ENCODE data around the gene CCDC27.

The CCDC27 gene

GRCh38 chr1:3749512-3749911 lies 2.7 kb upstream of the CCDC27 start:
- H3K4me1 ChIP-seq (ENCODE audit: insufficient read depth, insufficient read length) = peaks cover 16% of the 10 kb centered on the region
- H3K9me3 ChIP-seq (ENCODE audit: insufficient read depth, low read length) = no peaks in the 10 kb centered on the region
- H3K36me3 ChIP-seq (ENCODE audit: insufficient read depth, insufficient read length, low read length) = peaks cover 15% of the 10 kb centered on the region
- H3K9ac ChIP-seq (ENCODE audit: insufficient read length, low read depth) = no peak overlapping the region
- DNase-seq (ENCODE audit: low read depth, low spot score) = no peak
- H3K27me3 ChIP-seq (ENCODE audit: insufficient read depth, insufficient read length) = no peaks in the 10 kb centered on the region
- no peak overlapping the region for H3K4me3 ChIP-seq (ENCODE audit: insufficient read length, low read depth)
- TF ChIP-seq SUZ12 (IDR thresholded peaks at IDR 0.05; ENCODE audit: extremely low read depth, insufficient read depth, insufficient read length) (no peak), YY1 (IDR thresholded peaks at IDR 0.05; ENCODE audit: insufficient read depth, insufficient read length) (no peak), ZNF274 (IDR thresholded peaks at IDR 0.05; ENCODE audit: low read depth, low read length) (no peak)

GRCh38 chr1:3750741-3751140 lies 1.5 kb upstream of the CCDC27 start:
- DNase-seq (ENCODE audit: low read depth, low spot score) = no peak
- H3K9ac ChIP-seq (ENCODE audit: insufficient read length, low read depth) = no peak overlapping the region
- TF ChIP-seq ZNF274 (IDR thresholded peaks at IDR 0.05; ENCODE audit: low read depth, low read length) (no peak), SUZ12 (IDR thresholded peaks at IDR 0.05; ENCODE audit: extremely low read depth, insufficient read depth, insufficient read length) (no peak), YY1 (IDR thresholded peaks at IDR 0.05; ENCODE audit: insufficient read depth, insufficient read length) (no peak)
- H3K4me3 ChIP-seq (ENCODE audit: insufficient read length, low read depth) = no peak overlapping the region
- no peaks in the 10 kb centered on the region for H3K27me3 ChIP-seq (ENCODE audit: insufficient read depth, insufficient read length)
- H3K4me1 ChIP-seq (ENCODE audit: insufficient read depth, insufficient read length) = peaks cover 6% of the 10 kb centered on the region
- peaks cover 3% of the 10 kb centered on the region for H3K36me3 ChIP-seq (ENCODE audit: insufficient read depth, insufficient read length, low read length)
- no peaks in the 10 kb centered on the region for H3K9me3 ChIP-seq (ENCODE audit: insufficient read depth, low read length)

- Histone ChIP-seq H3K9me3 (ENCODE audit: insufficient read depth, low read length) (no peaks in the 10 kb centered on the region), H3K9ac (ENCODE audit: insufficient read length, low read depth) (no peak overlapping the region), H3K4me1 (ENCODE audit: insufficient read depth, insufficient read length) (no peaks in the 10 kb centered on the region), H3K27me3 (ENCODE audit: insufficient read depth, insufficient read length) (no peaks in the 10 kb centered on the region), H3K4me3 (ENCODE audit: insufficient read length, low read depth) (no peak overlapping the region), H3K36me3 (ENCODE audit: insufficient read depth, insufficient read length, low read length) (no peaks in the 10 kb centered on the region)
- DNase-seq (ENCODE audit: low read depth, low spot score) = no peak
- TF ChIP-seq SUZ12 (IDR thresholded peaks at IDR 0.05; ENCODE audit: extremely low read depth, insufficient read depth, insufficient read length) (no peak), YY1 (IDR thresholded peaks at IDR 0.05; ENCODE audit: insufficient read depth, insufficient read length) (no peak), ZNF274 (IDR thresholded peaks at IDR 0.05; ENCODE audit: low read depth, low read length) (no peak)
Observed at GRCh38 chr1:3753656-3754454, 1.6 kb downstream of the CCDC27 start.

- TF ChIP-seq SUZ12 (IDR thresholded peaks at IDR 0.05; ENCODE audit: extremely low read depth, insufficient read depth, insufficient read length) = no peak
- no peak for TF ChIP-seq ZNF274 (IDR thresholded peaks at IDR 0.05; ENCODE audit: low read depth, low read length)
- no peak for TF ChIP-seq YY1 (IDR thresholded peaks at IDR 0.05; ENCODE audit: insufficient read depth, insufficient read length)
- no peak overlapping the region for H3K4me3 ChIP-seq (ENCODE audit: insufficient read length, low read depth)
- no peaks in the 10 kb centered on the region for H3K4me1 ChIP-seq (ENCODE audit: insufficient read depth, insufficient read length)
- H3K9me3 ChIP-seq (ENCODE audit: insufficient read depth, low read length) = no peaks in the 10 kb centered on the region
- H3K27me3 ChIP-seq (ENCODE audit: insufficient read depth, insufficient read length) = no peaks in the 10 kb centered on the region
- H3K36me3 ChIP-seq (ENCODE audit: insufficient read depth, insufficient read length, low read length) = no peaks in the 10 kb centered on the region
- H3K9ac ChIP-seq (ENCODE audit: insufficient read length, low read depth) = no peak overlapping the region
- no peak for DNase-seq (ENCODE audit: low read depth, low spot score)
Observed at GRCh38 chr1:3756394-3756793, 4.1 kb downstream of the CCDC27 start.

- no peak for DNase-seq (ENCODE audit: low read depth, low spot score)
- no peaks in the 10 kb centered on the region for H3K27me3 ChIP-seq (ENCODE audit: insufficient read depth, insufficient read length)
- TF ChIP-seq YY1 (IDR thresholded peaks at IDR 0.05; ENCODE audit: insufficient read depth, insufficient read length) (no peak), SUZ12 (IDR thresholded peaks at IDR 0.05; ENCODE audit: extremely low read depth, insufficient read depth, insufficient read length) (no peak), ZNF274 (IDR thresholded peaks at IDR 0.05; ENCODE audit: low read depth, low read length) (no peak)
- no peaks in the 10 kb centered on the region for H3K4me1 ChIP-seq (ENCODE audit: insufficient read depth, insufficient read length)
- H3K4me3 ChIP-seq (ENCODE audit: insufficient read length, low read depth) = no peak overlapping the region
- H3K36me3 ChIP-seq (ENCODE audit: insufficient read depth, insufficient read length, low read length) = no peaks in the 10 kb centered on the region
- H3K9ac ChIP-seq (ENCODE audit: insufficient read length, low read depth) = no peak overlapping the region
- no peaks in the 10 kb centered on the region for H3K9me3 ChIP-seq (ENCODE audit: insufficient read depth, low read length)
Observed at GRCh38 chr1:3759164-3759563, 6.9 kb downstream of the CCDC27 start.

GRCh38 chr1:3759796-3760195 lies 7.5 kb downstream of the CCDC27 start:
- Histone ChIP-seq H3K36me3 (ENCODE audit: insufficient read depth, insufficient read length, low read length) (no peaks in the 10 kb centered on the region), H3K27me3 (ENCODE audit: insufficient read depth, insufficient read length) (no peaks in the 10 kb centered on the region), H3K4me3 (ENCODE audit: insufficient read length, low read depth) (no peak overlapping the region), H3K4me1 (ENCODE audit: insufficient read depth, insufficient read length) (no peaks in the 10 kb centered on the region), H3K9ac (ENCODE audit: insufficient read length, low read depth) (no peak overlapping the region), H3K9me3 (ENCODE audit: insufficient read depth, low read length) (no peaks in the 10 kb centered on the region)
- TF ChIP-seq YY1 (IDR thresholded peaks at IDR 0.05; ENCODE audit: insufficient read depth, insufficient read length) = no peak
- no peak for TF ChIP-seq ZNF274 (IDR thresholded peaks at IDR 0.05; ENCODE audit: low read depth, low read length)
- no peak for TF ChIP-seq SUZ12 (IDR thresholded peaks at IDR 0.05; ENCODE audit: extremely low read depth, insufficient read depth, insufficient read length)
- no peak for DNase-seq (ENCODE audit: low read depth, low spot score)

GRCh38 chr1:3761296-3762010 lies 9.2 kb downstream of the CCDC27 start:
- H3K4me3 ChIP-seq (ENCODE audit: insufficient read length, low read depth) = no peak overlapping the region
- no peak for TF ChIP-seq YY1 (IDR thresholded peaks at IDR 0.05; ENCODE audit: insufficient read depth, insufficient read length)
- TF ChIP-seq SUZ12 (IDR thresholded peaks at IDR 0.05; ENCODE audit: extremely low read depth, insufficient read depth, insufficient read length) = no peak
- TF ChIP-seq ZNF274 (IDR thresholded peaks at IDR 0.05; ENCODE audit: low read depth, low read length) = no peak
- no peaks in the 10 kb centered on the region for H3K27me3 ChIP-seq (ENCODE audit: insufficient read depth, insufficient read length)
- no peak for DNase-seq (ENCODE audit: low read depth, low spot score)
- no peak overlapping the region for H3K9ac ChIP-seq (ENCODE audit: insufficient read length, low read depth)
- H3K9me3 ChIP-seq (ENCODE audit: insufficient read depth, low read length) = no peaks in the 10 kb centered on the region
- no peaks in the 10 kb centered on the region for H3K36me3 ChIP-seq (ENCODE audit: insufficient read depth, insufficient read length, low read length)
- H3K4me1 ChIP-seq (ENCODE audit: insufficient read depth, insufficient read length) = no peaks in the 10 kb centered on the region

All from NT2/D1 (cell line).